ENCODE data around the gene SETBP1.

Gene SETBP1

GRCh38 chr18:44870631-44871502 is 190.2 kb downstream of the SETBP1 start:
- TF ChIP-seq ZNF768 (tag by site-specific recombination; IDR thresholded peaks at IDR 0.05) = no peak
- no peak for TF ChIP-seq ZNF704 (tag by site-specific recombination; IDR thresholded peaks at IDR 0.05)
- no peak for TF ChIP-seq ZNF18 (tag by site-specific recombination; IDR thresholded peaks at IDR 0.05)
- TF ChIP-seq ZNF266 (tag by site-specific recombination; IDR thresholded peaks at IDR 0.05; ENCODE audit: low read depth) = no peak
- no peak for TF ChIP-seq ZNF37A (tag by site-specific recombination; IDR thresholded peaks at IDR 0.05)
- H3K9me3 ChIP-seq (ENCODE audit: control insufficient read depth, insufficient read depth, low read depth, low read length) = no peaks in the 10 kb centered on the region
- CTCF ChIA-PET = interaction anchor here (0.5 kb wide), 1 partner anchor 740 kb away, joined by 3 read pairs; no protein-coding TSS in a partner anchor
- no peak overlapping the region for H3K27ac ChIP-seq (ENCODE audit: extremely low read depth, low read depth, low read length)
- H3K36me3 ChIP-seq (ENCODE audit: control insufficient read depth in 2 of 2, insufficient read depth in 1 of 2, low read length in 2 of 2) = no peaks in the 10 kb centered on the region
- no peaks in the 10 kb centered on the region for H3K4me1 ChIP-seq (ENCODE audit: control insufficient read depth, insufficient read depth, low read length)
- no peak overlapping the region for H3K4me3 ChIP-seq (ENCODE audit: low read depth, low read length)
- POLR2A ChIA-PET = no interaction called here

GRCh38 chr18:44871771-44872170 is 191.1 kb downstream of the SETBP1 start:
- Histone ChIP-seq H3K4me1 (ENCODE audit: control insufficient read depth, insufficient read depth, low read length) (no peaks in the 10 kb centered on the region), H3K9me3 (ENCODE audit: control insufficient read depth, insufficient read depth, low read depth, low read length) (no peaks in the 10 kb centered on the region), H3K36me3 (ENCODE audit: control insufficient read depth in 2 of 2, insufficient read depth in 1 of 2, low read length in 2 of 2) (no peaks in the 10 kb centered on the region), H3K27ac (ENCODE audit: extremely low read depth, low read depth, low read length) (no peak overlapping the region), H3K4me3 (ENCODE audit: low read depth, low read length) (no peak overlapping the region)
- TF ChIP-seq SCRT2 (tag by site-specific recombination; IDR thresholded peaks at IDR 0.05) (no peak), ZNF624 (tag by site-specific recombination; IDR thresholded peaks at IDR 0.05) (no peak), GLIS1 (tag by site-specific recombination; IDR thresholded peaks at IDR 0.05) (no peak), ZNF513 (tag by site-specific recombination; IDR thresholded peaks at IDR 0.05) (no peak), ZNF394 (tag by site-specific recombination; IDR thresholded peaks at IDR 0.05; ENCODE audit: borderline replicate concordance) (no peak), ZNF473 (tag by site-specific recombination; IDR thresholded peaks at IDR 0.05) (no peak), ZBTB10 (tag by site-specific recombination; IDR thresholded peaks at IDR 0.05) (no peak), PATZ1 (tag by site-specific recombination; IDR thresholded peaks at IDR 0.05) (no peak)
- POLR2A ChIA-PET = no interaction called here
- CTCF ChIA-PET = no interaction called here
